ENCODE data around the gene DIDO1. TPM values are rescaled to one million over a fixed set of nuclear protein-coding genes. Genes with fewer than 3 reads are reported as not detected.

DIDO1 gene
- total RNA-seq, 1 donor from 2014 or later: 75.8 TPM

- DNase-seq (ENCODE audit: low spot score): no peak
Observed at GRCh38 chr20:62951143-62951895, 25.0 kb upstream of the DIDO1 start.

- DNase-seq (ENCODE audit: low spot score): no peak
Observed at GRCh38 chr20:62950741-62951140, 24.4 kb upstream of the DIDO1 start.

- DNase-seq (ENCODE audit: low spot score): no peak
Observed at GRCh38 chr20:62949962-62950361, 23.7 kb upstream of the DIDO1 start.

- DNase-seq (ENCODE audit: low spot score): no peak
Observed at GRCh38 chr20:62949153-62949821, 23.0 kb upstream of the DIDO1 start.

- no peak for DNase-seq (ENCODE audit: low spot score)
Observed at GRCh38 chr20:62947532-62948300, 21.4 kb upstream of the DIDO1 start.

GRCh38 chr20:62946918-62947317 lies 20.6 kb upstream of the DIDO1 start:
- no peak for DNase-seq (ENCODE audit: low spot score)

GRCh38 chr20:62945771-62946339 lies 19.6 kb upstream of the DIDO1 start:
- DNase-seq (ENCODE audit: low spot score): no peak

GRCh38 chr20:62944746-62945145 lies 18.4 kb upstream of the DIDO1 start:
- DNase-seq (ENCODE audit: low spot score): no peak

- DNase-seq (ENCODE audit: low spot score): no peak
Observed at GRCh38 chr20:62944184-62944583, 17.9 kb upstream of the DIDO1 start.

GRCh38 chr20:62943396-62943795 lies 17.1 kb upstream of the DIDO1 start:
- no peak for DNase-seq (ENCODE audit: low spot score)

GRCh38 chr20:62942456-62942855 lies 16.2 kb upstream of the DIDO1 start:
- DNase-seq (ENCODE audit: low spot score): no peak

GRCh38 chr20:62941792-62942191 lies 15.5 kb upstream of the DIDO1 start:
- DNase-seq (ENCODE audit: low spot score): no peak

GRCh38 chr20:62940875-62941274 lies 14.6 kb upstream of the DIDO1 start:
- no peak for DNase-seq (ENCODE audit: low spot score)

GRCh38 chr20:62938105-62938888 lies 12.0 kb upstream of the DIDO1 start, which contains the start of gene GID8:
TSS of gene GID8 (plus strand) at chr20:62938147. CDS start at chr20:62941503, 3,356 bp downstream.
- no peak for DNase-seq (ENCODE audit: low spot score)

GRCh38 chr20:62937268-62938104 lies 11.2 kb upstream of the DIDO1 start:
- DNase-seq (ENCODE audit: low spot score): peak; percentile 98

GRCh38 chr20:62935968-62936585 lies 9.8 kb upstream of the DIDO1 start:
- no peak for DNase-seq (ENCODE audit: low spot score)

- no peak for DNase-seq (ENCODE audit: low spot score)
Observed at GRCh38 chr20:62935204-62935967, 9.1 kb upstream of the DIDO1 start.

- DNase-seq (ENCODE audit: low spot score): no peak
Observed at GRCh38 chr20:62933966-62934365, 7.7 kb upstream of the DIDO1 start.

- DNase-seq (ENCODE audit: low spot score): no peak
Observed at GRCh38 chr20:62931464-62931863, 5.2 kb upstream of the DIDO1 start.
